NCI-H1105 treated with DMSO at 0.1 percent for 48 hours (cell line): ENCODE measurements around the gene ARHGAP24.
"Not testable (repeated sequence)": the region's sequence is repeated elsewhere in the genome, so short reads cannot be mapped to it uniquely, and the experiment has no call there.

ENCODE experiments used
- DNase-seq: peaks from one replicate; lab custom pipeline; 2025; lab: John Stamatoyannopoulos, UW

ARHGAP24 gene

DNA sequence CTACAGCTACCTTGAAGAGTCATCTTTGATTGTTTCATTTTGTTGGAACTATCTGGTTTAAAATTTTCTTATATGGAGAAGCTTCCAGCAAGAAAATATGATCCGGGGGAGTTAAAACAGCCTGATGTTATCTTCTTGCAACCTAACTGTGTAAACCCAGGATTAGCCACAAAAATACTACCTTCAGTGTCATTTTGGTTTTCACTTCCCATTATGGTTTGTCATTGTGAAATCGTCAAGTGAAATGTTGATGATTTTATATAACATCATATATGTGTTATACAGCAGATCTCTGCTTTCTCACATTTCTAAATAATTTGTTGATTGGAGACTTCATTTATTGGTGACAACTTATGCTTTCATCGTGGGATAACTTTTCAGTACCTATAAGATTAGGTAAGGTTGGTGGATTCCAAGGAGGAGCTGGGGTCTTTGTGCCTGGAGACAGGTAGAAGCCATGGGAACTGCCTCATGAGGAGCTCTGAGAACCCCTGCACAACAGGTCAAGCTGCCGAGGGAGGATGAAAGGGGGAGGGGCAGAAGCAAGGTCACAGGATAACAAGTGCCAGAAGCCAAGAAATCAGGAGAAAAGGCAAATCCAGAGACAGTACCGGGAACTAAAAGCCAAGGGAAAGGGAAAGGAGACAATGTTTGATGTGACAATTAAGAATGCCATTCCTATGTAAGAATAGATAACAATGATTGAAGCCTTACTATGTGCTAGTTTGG is 7.2 kb downstream of the ARHGAP24 start:
- DNase-seq, result no peak

DNA sequence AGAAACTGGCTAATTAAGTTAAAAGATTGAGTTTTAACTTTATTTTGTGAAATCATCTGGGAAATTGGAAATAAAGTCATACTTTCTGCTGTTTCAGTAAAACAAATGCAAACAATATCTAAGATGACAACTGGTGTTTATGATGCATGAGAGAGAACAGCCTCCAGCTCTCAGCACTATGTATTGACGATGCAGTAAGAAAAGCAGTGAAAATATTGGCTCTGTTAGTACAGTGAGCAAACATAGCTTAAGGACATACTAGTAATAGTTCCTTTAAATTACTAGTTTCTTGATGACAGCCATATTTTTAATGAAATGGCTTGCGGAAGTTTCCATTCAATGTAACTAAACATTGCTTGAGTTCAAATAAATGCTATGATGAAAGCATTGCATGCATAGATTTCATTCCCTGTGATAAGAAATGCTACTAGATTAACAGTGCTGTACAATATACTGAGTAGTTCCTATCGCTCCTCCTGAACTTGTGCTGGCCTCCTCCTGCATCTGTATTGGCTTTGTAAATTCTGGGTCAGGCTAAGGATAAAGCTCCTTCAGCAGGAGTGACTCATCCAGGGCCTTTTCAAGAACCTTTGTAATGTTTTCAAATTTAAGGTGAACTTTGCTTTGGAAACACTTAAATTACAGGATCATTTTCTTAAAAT is 11.6 kb downstream of the ARHGAP24 start:
- no peak for DNase-seq

DNA sequence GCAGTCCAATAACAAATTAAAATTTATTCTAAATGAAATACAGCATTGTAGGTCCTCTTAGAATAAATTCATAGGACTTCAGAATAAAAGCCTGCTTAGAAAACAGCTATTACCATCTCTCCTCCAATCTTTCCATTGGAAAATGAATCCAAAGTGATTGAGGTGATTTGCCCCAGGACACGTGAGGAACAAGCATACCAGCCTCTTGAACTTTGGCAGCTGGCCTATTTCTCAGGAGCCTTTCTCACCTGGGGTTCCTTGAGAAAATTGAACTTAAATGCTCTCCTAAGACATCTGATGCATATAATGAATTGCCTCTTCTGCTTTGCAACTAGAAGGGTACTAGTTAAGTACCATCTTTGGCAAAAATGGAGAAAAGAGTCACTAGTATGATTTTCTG is 13.5 kb downstream of the ARHGAP24 start:
- peak; percentile 72 for DNase-seq

DNA sequence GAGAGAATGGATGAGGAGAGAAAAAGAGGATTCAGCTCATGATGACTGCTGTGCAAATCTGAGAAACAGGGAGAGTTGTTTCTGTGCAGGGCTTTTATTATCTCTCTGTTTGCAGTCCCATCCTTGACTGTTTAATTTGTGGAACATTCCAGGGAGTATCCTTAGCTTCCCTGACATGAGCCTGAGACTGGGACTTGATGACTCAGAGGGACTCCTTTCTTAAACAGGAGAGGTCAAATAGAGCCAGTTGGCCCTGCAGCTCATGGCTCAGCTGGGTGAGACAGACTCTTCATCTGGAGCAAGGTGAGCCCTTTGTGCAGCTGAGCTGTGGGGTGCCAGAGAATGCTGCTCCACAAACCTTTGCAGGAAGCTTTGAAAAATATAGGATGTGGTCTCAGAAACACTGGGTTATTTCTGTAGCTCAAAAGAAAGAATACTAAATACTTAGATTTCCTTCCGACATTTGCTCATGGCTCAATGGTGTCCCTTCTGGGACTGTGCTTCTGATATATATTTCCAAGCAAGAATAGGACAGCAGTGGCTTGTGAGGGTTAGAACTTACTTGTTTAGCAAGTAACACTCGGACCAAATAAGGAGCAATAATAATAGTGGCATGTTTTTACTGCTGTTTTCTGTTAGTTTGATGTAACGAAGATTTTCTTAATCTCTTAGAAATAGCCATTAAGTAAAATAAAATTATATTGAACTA is 14.5 kb downstream of the ARHGAP24 start:
- DNase-seq, result no peak

GRCh38 chr4:85491527-85491926 is 16.6 kb downstream of the ARHGAP24 start:
- DNase-seq, result peak; percentile 80

GRCh38 chr4:85492336-85492735 is 17.4 kb downstream of the ARHGAP24 start:
- peak; percentile 72 for DNase-seq

GRCh38 chr4:85495621-85496020 is 20.7 kb downstream of the ARHGAP24 start:
- no peak for DNase-seq

DNA sequence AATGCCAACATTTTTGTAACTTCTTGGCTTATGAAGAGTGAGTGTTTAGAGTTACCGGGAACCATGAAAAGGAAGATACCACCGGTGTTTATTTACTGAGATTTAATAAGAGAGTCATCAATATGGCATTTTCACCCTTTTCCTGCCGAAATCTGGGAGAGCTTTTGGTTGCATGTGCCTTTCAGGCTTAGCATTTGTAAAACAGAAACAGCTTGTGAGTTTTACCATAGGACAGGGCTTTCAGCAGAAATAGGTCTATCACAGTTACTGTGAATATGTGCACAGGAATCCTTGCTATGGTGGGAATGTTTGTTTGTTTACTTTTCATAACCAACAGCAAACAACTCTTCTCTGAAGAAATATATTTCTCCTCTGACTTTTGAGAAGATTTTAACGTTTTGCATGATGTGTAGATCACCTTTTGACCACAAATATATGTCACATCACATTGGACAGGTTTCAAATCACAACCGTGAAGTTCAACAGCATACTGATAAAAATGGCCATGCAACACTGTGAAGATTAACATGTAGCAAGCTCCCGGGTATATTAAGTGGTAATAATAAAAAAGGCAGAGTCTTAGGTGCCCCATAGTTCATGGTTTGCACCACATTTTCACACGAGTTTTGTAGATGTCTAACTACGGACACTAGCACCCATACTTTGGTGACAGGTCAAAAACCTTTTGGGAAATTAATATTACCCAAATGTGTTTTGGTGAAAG is 21.3 kb downstream of the ARHGAP24 start:
- DNase-seq, result no peak

GRCh38 chr4:85496933-85497332 is 22.0 kb downstream of the ARHGAP24 start:
- DNase-seq, result no peak

GRCh38 chr4:85498068-85498733 is 23.3 kb downstream of the ARHGAP24 start:
- no peak for DNase-seq

DNA sequence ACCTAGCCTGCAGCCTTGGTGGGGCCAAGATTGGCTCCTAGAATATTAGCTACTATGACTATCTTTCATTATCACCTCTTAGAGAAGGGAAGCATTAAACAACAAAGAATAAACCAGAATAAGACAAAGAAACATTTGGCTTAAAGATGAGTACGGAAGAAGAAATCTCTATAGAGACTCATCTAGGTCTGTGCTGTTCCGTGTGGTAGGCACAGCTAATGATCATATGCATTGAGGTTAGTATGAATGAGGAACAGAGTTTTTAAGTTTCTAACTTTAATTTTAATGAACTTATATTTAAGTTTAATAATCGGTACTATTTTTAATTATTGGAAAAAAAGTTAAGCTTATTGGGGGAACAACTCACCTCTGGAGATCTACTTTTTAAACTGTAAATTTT is 24.6 kb downstream of the ARHGAP24 start:
- no peak for DNase-seq

DNA sequence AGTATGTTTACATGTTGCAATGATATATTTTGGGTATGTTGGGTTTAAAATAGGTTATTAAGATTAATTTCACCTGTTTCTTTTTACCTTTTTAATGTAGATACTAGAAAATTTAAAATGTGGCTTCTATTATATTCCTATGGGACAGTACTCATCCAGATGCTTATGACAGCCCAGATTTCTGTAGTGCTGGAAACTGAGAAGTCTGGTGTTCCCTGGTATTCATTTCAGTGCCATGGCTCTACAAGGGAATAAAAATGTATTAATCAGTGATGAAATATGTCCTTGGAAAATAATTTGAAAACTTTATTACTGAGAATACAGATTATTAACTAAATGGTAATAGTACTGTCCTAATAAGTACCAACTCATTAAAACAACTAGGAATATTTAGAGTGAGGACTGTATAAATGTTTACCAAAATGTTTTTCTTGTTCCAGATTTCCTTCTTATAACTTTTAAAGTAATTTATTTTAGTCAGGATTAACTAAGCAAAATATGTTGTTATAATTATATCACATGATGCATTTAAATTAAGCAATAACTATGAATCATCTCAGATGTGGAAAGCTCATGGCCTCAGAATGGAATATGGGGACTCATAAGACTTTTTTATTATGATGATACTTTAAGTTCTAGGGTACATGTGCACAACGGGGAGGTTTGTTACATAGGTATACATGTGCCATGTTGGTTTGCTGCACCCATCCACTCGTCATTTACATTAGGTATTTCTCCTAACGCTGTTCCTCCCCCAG is 25.3 kb downstream of the ARHGAP24 start:
- DNase-seq, result no peak

DNA sequence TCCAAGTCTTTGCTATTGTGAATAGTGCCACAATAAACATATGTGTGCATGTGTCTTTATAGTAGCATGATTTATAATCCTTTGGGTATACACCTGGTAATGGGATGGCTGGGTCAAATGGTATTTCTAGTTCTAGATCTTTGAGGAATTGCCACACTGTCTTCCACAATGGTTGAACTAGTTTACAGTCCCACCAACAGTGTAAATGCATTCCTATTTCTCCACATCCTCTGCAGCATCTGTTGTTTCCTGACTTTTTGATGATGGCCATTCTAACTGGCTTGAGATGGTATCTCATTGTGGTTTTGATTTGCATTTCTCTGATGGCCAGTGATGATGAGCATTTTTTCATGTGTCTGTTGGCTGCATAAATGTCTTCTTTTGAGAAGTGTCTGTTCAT is 26.2 kb downstream of the ARHGAP24 start:
- DNase-seq, result not testable (repeated sequence)

DNA sequence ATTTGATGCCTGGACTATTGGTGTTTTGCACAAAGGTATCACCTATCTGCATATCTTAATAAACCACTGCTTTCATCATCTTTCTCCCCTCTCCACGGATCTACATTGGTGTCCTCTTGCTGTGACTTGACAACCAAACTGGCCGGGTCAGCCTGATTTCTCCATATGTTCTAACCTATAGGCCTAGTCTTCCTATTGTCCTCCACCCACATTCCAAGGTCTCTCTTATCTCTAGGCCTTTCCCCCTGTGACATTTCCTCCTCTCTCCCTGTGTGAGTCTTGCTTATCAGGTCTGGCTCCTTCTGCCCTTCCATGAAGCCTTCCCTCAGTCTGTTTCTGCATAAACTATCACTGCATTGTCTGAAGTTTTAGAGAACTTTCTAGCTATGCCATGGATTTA is 33.7 kb downstream of the ARHGAP24 start:
- no peak for DNase-seq

GRCh38 chr4:85509882-85510631 is 35.1 kb downstream of the ARHGAP24 start:
- DNase-seq, result no peak

GRCh38 chr4:85510632-85510984 is 35.7 kb downstream of the ARHGAP24 start:
- no peak for DNase-seq

DNA sequence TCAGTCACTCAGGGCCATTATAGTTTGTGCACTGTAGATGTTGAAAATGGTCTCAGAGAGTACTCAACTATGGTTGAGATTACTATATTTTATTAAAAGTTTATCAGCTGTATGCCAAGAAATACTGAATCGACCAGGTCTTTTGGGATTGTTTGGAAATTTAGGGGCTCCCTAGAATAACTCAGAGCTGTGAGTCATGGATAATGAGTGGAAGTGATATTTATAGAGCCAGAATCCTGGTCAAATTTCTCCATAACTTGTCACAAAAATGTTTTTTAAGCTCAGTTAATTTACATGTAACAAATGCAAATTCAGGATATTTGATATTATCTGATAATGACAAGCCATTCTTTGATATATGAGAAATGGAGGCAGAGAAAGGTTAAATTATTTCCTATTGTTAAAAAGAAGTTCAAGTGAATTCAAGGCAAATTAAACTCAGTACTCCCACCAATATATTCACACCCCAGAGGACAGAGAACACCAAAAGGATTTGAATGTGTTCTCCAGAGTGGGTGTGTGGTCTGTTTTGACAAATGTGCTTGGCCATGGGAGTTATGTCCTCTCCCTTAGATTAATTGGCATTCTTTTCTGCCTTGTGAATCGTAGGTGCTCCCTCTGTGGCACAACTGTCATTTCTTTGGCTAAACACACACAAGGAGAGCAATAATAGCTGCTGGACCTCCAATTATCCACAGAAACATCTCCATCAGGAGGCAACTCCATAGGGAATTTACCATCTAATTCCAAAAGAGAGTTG is 37.7 kb downstream of the ARHGAP24 start:
- DNase-seq, result no peak

GRCh38 chr4:85514117-85514516 is 39.2 kb downstream of the ARHGAP24 start:
- no peak for DNase-seq

- no peak for DNase-seq
These were observed 39.8 kb downstream of the ARHGAP24 start for GRCh38 chr4:85514783-85515182.

DNA sequence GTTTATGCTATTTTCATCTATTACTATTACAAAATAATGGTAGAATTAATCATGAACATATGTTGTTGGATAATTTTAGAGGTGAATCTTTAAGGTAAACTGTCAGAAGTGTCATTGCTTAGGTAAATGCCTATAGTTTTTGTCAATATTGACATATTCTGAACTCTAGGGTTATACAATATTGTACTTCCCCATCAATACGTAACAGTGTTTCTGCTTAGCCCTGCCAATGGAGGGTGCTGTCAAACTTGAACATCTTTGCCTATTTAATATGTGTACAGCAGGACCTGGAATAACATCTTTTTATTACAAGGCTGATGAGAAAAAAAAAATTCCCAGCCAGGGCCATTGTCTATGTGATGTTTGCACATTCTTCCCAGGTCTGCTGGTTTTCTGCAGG is 40.8 kb downstream of the ARHGAP24 start:
- no peak for DNase-seq
